NCI-H226 (cell line): ENCODE measurements around the gene MARCHF10.
A peak's percentile ranks its signal among the peaks of the same experiment; 100 is the strongest.
"Not testable (repeated sequence)": the region's sequence is repeated elsewhere in the genome, so short reads cannot be mapped to it uniquely, and the experiment has no call there.

Experiments
- DNase-seq: peaks from one replicate; pipeline ENCODE4 v3.0.0-alpha.2; 2015

Gene MARCHF10

GRCh38 chr17:62785983-62786382 is 22.1 kb downstream of the MARCHF10 start:
- not testable (repeated sequence) for DNase-seq

DNA sequence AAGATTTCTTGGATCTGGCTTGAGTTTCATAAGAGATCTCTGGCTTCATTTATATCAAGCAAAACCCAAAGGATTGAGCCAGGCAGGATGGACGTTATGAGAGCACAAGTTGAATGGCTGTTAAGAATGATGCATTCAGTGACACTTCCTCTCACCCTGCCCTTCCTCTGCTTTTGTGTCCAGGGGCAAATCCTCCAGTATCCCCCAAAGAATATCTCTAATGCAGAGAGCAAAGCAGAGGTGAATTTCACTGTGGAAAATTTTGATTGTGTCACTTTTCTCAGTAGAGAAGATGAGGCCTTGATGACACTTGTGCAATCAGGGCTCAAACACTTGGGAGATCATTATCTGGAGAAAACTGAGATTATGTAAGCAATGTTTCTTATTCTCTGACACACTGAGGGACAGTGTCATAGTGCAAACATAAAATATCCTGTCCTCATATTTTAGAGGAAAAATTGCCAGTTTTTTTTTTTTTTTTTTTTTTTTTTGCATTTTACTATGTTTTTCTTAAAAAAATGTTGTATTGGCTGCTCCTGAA is 25.3 kb downstream of the MARCHF10 start:
- DNase-seq = no peak

DNA sequence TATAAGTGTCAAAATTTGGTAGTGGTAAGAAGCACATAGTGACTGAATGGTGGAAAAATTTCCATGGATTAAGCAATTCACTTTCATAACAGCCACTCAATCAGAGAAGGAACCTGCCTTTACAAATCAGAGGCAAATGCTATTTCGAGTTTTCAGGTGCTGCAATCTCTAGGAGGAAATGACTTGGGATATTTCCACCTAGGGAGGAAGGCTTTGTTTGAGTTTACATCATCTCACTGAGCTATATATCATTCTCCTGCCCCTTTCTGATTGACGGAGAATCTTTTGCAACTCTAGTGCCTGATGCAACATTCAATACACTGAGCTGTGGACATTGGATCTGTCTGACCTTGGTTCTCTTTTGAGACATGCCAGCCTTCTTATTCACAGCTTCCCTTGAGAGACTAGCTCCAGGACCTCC is 26.3 kb downstream of the MARCHF10 start:
- peak; percentile 80 for DNase-seq

DNA sequence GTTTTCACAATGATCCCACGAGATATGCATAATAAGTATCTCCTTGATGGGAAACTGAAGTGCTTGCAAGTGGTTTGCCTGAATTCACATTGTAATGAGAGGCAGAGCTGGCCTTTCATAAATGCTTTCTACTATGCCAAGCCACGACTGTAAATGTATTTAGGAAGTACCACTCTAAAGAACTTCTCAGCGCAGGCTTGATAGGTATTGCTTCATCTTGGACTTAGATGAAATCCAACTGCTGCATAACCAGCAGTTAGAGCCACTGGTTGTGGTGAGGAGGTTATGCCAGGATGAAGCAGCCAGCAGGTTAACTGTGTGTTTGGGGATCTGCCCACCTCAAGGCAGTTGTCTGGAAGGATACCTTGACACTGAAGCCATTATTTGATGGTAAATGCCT is 26.8 kb downstream of the MARCHF10 start:
- peak; percentile 62 for DNase-seq

- no peak for DNase-seq
Measured at GRCh38 chr17:62780951-62781350, 27.2 kb downstream of the MARCHF10 start.

- no peak for DNase-seq
Measured at GRCh38 chr17:62780269-62780668, 27.8 kb downstream of the MARCHF10 start.

DNA sequence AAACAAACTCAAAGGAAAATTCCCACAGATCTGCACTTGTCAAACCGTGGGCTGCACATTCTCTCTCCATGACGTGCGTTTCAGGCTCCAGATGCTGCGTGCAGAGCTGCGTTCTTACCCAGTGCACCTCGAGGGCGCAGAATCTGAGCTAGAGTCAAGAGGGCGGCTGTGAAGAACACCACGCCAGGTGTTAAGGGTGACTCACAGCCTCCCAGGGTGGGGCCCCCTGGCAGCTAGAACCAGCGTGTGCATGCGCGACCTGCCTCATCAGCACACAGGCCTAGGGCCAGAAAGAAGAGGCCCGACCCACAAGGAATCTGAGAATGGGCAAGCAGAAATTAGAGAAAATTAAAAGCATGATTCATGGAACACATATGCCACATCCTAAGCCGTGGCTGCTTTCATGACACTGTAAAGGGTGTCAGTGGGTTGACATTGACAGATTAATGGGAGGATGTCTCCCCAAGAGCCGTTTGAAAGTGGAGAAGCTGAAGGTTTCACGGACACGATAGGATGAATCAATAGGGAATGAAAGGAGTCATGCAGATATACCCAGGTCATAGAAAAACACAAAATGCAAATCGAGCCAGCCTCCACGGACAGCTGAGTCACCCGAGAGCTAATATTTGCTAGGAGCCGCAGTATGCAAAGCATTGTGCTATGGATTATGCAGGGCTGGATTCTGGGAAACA is 29.0 kb downstream of the MARCHF10 start:
- peak; percentile 98 for DNase-seq

DNA sequence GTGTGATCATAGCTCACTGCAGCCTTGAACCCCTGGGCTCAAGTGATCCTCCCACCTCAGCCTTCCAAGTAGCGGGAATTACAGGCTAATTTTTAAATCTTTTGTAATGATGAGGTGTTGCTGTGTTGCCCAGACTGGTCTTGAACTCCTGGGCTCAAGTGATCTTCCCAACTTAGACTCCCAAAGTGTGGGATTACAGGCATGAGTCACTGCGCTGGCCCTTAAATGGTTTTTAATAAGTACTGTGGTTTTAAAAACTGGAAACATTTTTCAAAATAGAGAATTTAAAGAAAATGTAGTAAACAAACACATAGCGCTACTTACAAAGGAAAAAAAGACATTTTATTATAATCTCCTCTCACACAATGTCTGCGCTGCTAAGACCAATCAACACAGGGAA is 32.2 kb downstream of the MARCHF10 start:
- DNase-seq = no peak

- DNase-seq = no peak
Measured at GRCh38 chr17:62774338-62774737, 33.8 kb downstream of the MARCHF10 start.

- DNase-seq = no peak
Measured at GRCh38 chr17:62767997-62768396, 40.1 kb downstream of the MARCHF10 start.

DNA sequence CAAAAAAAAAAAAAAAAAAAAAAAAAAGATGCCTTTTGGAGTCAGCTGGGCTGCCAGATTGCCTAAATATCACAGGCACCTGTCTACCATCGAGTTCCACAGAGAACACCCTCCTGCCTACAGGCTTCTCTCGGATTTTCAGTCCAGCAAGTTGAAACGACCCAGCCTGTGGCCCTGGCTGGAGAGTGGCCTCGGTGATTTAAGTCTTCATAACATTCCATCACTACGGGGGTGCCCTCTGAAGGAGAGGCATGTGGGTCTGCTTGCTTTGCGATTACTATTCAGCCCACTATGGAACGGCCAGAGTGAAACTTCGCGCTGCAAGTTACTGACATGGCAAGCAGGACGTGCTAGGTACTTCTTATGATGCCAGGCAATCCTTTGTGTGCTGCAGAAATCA is 42.8 kb downstream of the MARCHF10 start:
- no peak for DNase-seq

- no peak for DNase-seq
Measured at GRCh38 chr17:62763891-62764600, 44.1 kb downstream of the MARCHF10 start.

DNA sequence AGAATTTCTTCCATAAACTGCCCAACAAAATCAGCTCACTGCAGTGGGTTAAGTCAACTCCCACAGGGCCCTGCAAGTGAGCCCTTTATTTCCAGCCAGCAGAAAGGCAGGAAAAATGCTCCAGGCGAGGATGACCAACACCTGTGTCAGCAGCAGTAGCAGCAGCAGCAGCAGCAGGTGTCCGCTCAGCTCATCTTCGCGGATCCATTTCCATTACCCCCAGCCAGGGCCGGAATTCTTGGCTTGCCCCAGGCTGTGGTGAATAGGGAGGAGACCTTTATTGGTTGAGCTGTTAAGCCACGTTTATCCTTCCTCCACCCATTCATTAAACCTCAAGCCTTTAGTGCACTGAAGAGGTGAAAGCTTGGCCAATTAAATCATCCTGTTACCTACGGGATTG is 46.2 kb downstream of the MARCHF10 start:
- no peak for DNase-seq

- no peak for DNase-seq
Measured at GRCh38 chr17:62760945-62761267, 47.2 kb downstream of the MARCHF10 start.

DNA sequence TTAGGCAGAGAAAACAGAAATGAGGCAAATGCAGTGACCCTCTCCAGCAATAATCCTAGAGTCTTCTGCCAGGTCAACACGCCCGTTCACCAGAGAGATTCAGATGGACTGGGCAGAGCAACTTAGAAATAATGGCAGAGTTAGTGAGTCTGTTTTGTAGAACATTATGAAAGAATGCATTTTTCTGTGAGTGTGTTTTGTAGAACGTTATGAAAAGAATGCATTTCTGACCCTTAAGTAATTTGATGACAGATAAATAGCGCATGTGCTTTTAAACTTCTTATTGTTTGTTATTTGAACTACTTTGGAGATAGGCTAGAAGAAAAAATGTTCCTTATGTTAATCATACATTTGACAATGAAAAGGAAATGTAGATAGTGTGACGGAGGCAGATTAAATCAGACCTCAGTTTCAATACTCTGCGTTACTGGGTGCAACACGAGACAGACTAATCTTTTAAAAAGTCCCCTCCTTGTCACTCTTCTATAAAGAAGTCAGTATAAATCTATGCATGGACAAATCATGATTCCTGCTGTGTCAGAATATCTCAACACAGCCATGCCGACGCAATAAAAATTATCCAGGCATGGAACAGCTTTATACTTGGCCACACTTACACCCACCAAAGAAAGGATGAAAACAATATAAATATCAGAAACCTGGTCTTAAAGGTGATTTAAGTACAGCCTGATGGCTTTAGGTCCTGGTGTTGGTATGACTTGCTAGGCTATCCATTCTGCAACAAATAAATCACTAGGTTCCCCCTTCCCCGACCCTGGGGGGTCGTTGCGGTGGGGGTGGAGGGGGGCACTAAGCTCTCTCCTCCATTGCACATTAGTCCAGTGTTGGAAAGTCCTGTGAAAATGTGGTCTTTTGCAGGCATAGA is 47.8 kb downstream of the MARCHF10 start:
- no peak for DNase-seq

- no peak for DNase-seq
Measured at GRCh38 chr17:62757500-62757951, 50.6 kb downstream of the MARCHF10 start.

DNA sequence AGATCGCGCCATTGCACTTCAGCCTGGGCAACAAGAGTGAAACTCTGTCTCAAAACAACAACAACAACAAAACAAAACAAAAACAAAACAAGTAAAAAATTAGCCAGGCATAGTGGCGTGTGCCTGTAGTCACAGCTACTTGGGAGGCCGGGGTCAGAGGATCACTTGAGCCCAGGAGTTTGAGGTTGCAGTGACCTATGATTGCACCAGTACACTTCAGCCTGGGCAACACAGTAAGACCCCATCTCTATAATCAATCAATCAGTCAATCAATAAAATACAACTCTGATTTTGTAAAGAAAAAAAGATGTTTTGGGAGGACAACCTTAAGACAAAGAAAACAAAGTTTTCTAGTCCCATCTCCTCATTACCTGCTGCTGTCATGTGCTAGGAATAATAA is 51.9 kb downstream of the MARCHF10 start:
- DNase-seq = no peak

DNA sequence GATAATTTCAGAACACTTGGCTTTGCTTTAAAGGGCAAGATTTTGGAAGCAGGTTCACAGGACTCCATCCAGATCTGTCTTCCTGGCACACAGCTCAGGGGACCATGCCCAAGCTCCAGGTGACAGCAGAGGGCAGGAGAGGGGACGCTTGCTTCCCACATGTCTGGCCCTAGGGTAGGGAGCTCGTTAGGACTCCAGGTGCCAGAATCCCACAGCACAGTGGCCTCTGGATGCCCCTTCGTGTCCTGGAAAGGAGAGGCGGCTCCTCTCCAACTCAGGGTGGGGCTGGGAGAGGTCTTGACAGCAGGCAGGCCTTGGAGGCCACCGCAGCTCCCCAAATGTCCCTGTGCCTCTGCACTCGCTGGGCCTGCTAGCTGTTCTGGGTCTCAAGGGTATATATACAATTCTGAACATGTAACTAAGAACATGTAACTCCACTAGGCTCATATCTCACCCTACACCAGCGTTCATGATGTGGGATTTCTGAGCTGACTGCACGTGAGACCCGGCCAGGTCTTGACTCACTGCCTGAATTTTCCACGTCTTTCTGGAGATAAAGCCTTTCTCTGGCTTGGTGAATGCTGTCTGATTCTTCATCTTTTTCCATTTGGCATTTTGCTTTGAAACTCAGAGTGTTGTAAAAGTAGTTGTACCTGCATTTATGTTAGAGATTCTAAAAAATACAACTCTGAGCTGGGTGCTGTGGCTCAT is 52.8 kb downstream of the MARCHF10 start:
- DNase-seq = no peak

- no peak for DNase-seq
Measured at GRCh38 chr17:62754631-62755030, 53.5 kb downstream of the MARCHF10 start.

DNA sequence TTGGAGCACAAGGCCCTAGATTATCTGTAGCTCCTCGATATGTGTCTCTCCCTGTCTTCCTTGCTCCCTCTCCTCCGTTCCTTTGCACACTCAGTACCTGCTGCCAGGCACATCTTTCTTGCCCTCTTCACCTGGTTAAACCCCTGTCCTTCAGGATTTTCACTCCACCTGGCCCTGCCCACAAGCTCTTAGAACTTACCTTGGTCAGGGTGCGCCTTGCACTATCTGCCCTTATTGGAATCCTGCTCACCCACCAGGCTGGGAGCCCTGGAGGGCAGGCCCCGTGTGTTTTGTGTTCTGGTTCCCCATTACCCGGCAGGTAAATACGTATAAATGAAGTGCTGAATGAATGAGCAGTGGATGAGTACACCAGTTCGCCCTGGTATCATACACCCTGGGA is 54.6 kb downstream of the MARCHF10 start:
- DNase-seq = no peak

- DNase-seq = no peak
Measured at GRCh38 chr17:62751060-62751691, 56.9 kb downstream of the MARCHF10 start.

DNA sequence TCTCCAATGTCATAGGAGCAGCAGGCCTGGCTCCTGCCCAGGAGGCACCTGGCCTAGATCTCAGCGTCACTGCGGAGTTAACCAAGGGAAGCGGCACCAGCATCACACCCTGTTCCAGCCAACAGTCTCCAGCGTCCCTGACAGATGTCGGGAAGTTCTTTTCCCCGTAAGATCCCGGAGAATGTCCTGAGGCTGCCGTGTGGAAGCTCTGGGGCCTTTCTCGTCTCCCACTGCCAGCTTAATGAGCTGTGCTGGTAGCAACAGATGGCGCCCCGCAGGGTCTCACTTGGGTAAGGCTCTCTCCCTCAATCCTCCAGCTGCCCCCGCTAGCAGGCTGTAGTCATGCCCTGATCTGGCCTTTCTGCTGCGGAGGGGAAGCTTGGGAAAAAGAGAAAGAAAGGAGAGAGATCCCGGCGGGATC is 57.5 kb downstream of the MARCHF10 start:
- DNase-seq = no peak
